Measurements from ENCODE around the gene SORCS3. TPM values are rescaled to one million over a fixed set of nuclear protein-coding genes. Genes with fewer than 3 reads are reported as not detected.

SORCS3 gene
- total RNA-seq, 1 experiment from 2014 or later: not detected

GRCh38 chr10:105258036-105258673, 617.1 kb downstream of the SORCS3 start:
- H3K9me2 ChIP-seq (ENCODE audit: insufficient read depth): no peaks in the 10 kb centered on the region
- H2AFZ ChIP-seq (ENCODE audit: low read depth, low read length, poor library complexity, severe bottlenecking): no peak overlapping the region
- RAD21 ChIA-PET (ENCODE audit: low non-redundant PET in 1 of 2, low total read pairs in 2 of 2, uncharacterized antibody in 2 of 2, unreplicated experiment in 2 of 2): no interaction called here
- no peaks in the 10 kb centered on the region for H3K27me3 ChIP-seq (ENCODE audit: insufficient read depth, low read length)
- H3K4me3 ChIP-seq (replicated peaks in 1 of 2; ENCODE audit: low read depth in 1 of 2, low read length in 2 of 2): no peak overlapping the region
- no peaks in the 10 kb centered on the region for H3K36me3 ChIP-seq (ENCODE audit: control insufficient read depth in 1 of 2, insufficient read depth in 2 of 2, low read length in 2 of 2)
- no peak for DNase-seq (ENCODE audit: low read depth, low spot score)
- no peak for ATAC-seq
- TF ChIP-seq REST (IDR thresholded peaks at IDR 0.05; ENCODE audit: low read depth) (no peak), POLR2A (IDR thresholded peaks at IDR 0.05; ENCODE audit: borderline replicate concordance, extremely low read depth, insufficient read depth, insufficient read length) (no peak), ZFX (IDR thresholded peaks at IDR 0.05) (no peak), TCF7L2 (IDR thresholded peaks at IDR 0.05; ENCODE audit: borderline replicate concordance, extremely low read depth, insufficient read depth, insufficient read length) (no peak), EZH2phosphoT487 (IDR thresholded peaks at IDR 0.05; ENCODE audit: borderline replicate concordance) (no peak), EGR1 (IDR thresholded peaks at IDR 0.05; ENCODE audit: low read depth) (no peak), JUND (IDR thresholded peaks at IDR 0.05) (no peak), POLR2AphosphoS5 (IDR thresholded peaks at IDR 0.05; ENCODE audit: low read depth, low read length) (no peak), SP1 (IDR thresholded peaks at IDR 0.05; ENCODE audit: low read depth) (no peak), CBX3 (IDR thresholded peaks at IDR 0.05; ENCODE audit: low read depth) (no peak), SIN3A (IDR thresholded peaks at IDR 0.05; ENCODE audit: low read depth) (no peak), FOSL1 (IDR thresholded peaks at IDR 0.05; ENCODE audit: low read depth) (no peak), MAX (IDR thresholded peaks at IDR 0.05) (no peak), CEBPB (IDR thresholded peaks at IDR 0.05; ENCODE audit: low read depth) (no peak), ZNF274 (IDR thresholded peaks at IDR 0.05; ENCODE audit: low read depth, low read length) (no peak), ATF3 (IDR thresholded peaks at IDR 0.05) (no peak)
- no TSS peak for BruUV-seq (replicated peaks)
- no peaks in the 10 kb centered on the region for H3K4me1 ChIP-seq (ENCODE audit: control insufficient read depth in 1 of 2, insufficient read depth in 2 of 2, low read length in 2 of 2)
- POLR2A ChIA-PET: no interaction called here
- H3K79me2 ChIP-seq (ENCODE audit: insufficient read depth, low read length): no peaks in the 10 kb centered on the region
- CTCF ChIA-PET: no interaction called here
- H3K9ac ChIP-seq (ENCODE audit: low read length): no peak overlapping the region
- no peaks in the 10 kb centered on the region for H4K20me1 ChIP-seq (ENCODE audit: insufficient read depth)
- peaks cover 12 to 13% of the 10 kb centered on the region in 2 experiments; a peak in 2 of 4 replicates for H3K9me3 ChIP-seq (ENCODE audit: control insufficient read depth in 1 of 2, insufficient read depth in 1 of 2, low read depth in 1 of 2, low read length in 2 of 2)
- H3K4me2 ChIP-seq (ENCODE audit: low read length): no peak overlapping the region
- intact Hi-C loops (cut with micrococcal nuclease): no loop called here
- no peak overlapping the region for H3K27ac ChIP-seq (ENCODE audit: low read depth, low read length)
